NCI-H69 (cell line): ENCODE measurements around the gene CPSF4.
"Not testable (repeated sequence)": the region's sequence is repeated elsewhere in the genome, so short reads cannot be mapped to it uniquely, and the experiment has no call there.

ENCODE experiments used
- DNase-seq: peaks from one replicate; lab custom pipeline; 2025; lab: John Stamatoyannopoulos, UW

The CPSF4 gene

GRCh38 chr7:99408379-99409191 is 30.2 kb upstream of the CPSF4 start, which contains the start of the genes BUD31 and PDAP1:
Gene BUD31 (plus strand): TSS chr7:99408969. CDS start chr7:99411093, 2,124 bp downstream.
Gene PDAP1 (minus strand): TSS chr7:99408597. CDS start chr7:99408548, 49 bp downstream.
- DNase-seq = peak; percentile 97

- DNase-seq = peak; percentile 42
These were observed 29.6 kb upstream of the CPSF4 start for GRCh38 chr7:99409192-99409572.

DNA sequence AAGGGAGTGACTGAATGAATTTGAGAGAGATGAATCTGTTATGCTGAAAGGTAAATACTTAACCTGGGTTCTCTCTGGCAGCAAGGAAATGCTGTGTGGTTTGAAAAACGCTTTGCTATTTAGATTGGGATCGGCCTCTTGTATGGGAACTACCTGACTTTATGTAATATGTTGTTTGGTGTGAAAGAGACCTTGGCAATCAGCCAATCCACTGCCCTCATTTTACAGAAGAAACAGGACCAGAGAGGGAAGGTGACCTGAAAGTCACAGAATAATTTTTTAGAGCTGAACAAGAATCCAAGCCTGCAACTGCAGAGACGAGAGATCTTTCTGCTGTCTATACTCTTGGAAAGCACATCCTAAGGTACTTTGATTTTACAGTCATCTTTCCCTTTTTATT is 28.9 kb upstream of the CPSF4 start:
- no peak for DNase-seq

DNA sequence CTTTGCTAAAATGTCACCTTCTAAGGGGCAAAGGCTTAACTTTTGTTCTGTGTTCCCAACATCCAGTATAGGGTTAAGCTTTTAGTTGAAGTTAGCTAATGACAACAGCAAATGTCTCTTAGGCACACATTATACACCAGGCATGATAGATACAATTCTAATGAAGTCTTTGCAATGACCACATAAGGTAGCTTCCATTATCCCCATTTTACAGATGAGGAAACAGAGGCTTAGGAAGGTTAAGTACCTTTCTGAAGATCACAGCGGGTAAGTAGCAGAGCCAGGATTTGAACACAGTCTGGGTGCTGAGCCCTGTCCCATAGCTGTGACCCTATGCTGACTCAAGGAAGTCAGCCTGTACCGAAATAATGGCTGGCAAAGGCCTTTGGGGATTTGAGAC is 28.1 kb upstream of the CPSF4 start:
- no peak for DNase-seq

- DNase-seq = peak; percentile 63
These were observed 23.1 kb upstream of the CPSF4 start for GRCh38 chr7:99415513-99416127.

DNA sequence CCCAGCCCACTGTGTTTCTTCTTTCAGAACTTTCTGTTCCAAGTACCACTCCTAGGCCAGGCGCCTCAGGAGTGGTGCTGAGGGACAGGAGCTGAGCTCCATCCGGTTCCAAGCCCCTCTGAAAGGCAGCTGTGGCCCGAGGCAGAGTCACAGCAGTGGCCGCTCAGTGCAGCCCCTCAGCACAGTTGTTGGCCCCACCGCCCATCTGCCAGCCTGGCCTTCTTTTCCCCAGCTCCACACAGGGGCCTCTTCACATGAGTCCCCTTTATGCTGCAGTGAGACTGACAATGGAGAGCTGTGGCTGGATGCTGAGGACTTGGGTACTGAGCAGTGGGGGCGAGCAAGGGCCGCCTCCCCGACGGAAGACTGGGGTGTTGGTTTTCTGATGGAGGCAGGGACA is 20.5 kb upstream of the CPSF4 start:
- DNase-seq = no peak

DNA sequence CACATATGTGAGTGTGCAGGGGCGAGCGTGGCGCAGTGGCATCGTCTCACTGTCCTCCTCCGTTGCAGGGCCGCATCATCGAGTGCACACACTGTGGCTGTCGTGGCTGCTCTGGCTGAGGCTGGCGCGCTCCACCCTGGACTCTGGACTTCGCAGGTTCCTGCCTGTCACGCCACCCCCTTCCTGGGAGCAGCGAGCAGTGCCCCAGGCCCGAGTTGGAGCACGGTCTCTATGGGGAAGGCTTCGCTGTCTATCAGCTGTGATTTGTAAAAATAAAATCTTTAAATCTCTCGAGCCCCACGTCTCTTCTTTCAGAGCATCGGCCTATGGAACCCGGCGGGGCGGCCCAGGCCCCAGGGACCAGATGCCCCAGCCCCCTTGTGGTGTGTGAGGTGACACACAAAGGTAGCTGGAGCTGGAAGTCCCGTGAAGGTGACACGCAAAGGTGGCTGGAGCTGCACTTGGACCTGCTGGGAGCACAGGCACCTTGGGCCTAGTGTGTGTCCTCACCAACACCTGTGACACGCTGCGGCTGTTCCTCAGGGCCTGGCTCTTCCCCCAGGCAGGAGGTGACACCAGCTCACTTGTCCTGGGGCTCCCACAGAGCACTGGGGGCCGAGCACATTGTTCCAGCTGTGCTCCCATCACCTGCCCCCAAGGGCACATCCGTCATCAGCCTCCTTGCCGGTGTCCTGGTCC is 19.3 kb upstream of the CPSF4 start:
- DNase-seq = no peak

- DNase-seq = no peak
These were observed 18.5 kb upstream of the CPSF4 start for GRCh38 chr7:99420213-99420612.

GRCh38 chr7:99420986-99421385 is 17.8 kb upstream of the CPSF4 start:
- DNase-seq = no peak

DNA sequence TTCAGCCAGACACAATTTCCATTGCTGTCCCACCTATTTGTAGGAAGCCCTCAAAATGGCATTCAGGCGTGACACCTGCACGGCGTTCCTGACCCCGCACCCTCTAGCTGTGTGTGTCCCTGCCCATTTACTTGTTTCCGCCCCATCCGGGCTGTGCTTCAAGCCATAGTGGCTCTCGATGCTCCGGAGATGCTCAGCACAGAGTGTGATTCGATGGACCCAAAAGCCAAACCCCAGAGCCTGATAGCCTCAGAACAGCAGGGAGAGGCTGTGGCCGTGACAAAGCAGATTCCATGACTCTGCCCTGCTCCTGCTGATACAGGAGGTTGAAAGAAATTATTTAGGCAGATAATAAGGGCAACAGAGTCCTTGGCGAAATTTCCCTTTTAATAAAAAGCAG is 16.6 kb upstream of the CPSF4 start:
- DNase-seq = peak; percentile 35

DNA sequence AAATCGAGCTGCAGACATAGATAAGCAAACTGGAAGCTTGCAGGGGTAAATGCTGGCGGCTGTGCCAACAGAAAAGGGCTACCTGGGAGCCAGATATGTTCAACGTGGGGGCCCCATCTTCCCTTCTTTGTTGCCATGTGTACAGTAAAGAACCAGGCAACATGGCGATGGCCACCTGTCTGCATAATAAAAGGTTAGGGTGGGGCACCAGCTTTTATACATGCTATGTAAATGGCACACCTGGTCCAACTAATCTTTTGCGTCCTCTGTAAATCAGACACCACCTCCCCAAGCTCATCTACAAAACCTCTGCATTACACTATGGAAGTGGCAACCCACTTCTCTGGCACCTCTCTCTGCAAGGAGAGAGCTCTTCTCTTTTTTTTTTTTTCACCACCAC is 16.1 kb upstream of the CPSF4 start:
- DNase-seq = peak; percentile 78

DNA sequence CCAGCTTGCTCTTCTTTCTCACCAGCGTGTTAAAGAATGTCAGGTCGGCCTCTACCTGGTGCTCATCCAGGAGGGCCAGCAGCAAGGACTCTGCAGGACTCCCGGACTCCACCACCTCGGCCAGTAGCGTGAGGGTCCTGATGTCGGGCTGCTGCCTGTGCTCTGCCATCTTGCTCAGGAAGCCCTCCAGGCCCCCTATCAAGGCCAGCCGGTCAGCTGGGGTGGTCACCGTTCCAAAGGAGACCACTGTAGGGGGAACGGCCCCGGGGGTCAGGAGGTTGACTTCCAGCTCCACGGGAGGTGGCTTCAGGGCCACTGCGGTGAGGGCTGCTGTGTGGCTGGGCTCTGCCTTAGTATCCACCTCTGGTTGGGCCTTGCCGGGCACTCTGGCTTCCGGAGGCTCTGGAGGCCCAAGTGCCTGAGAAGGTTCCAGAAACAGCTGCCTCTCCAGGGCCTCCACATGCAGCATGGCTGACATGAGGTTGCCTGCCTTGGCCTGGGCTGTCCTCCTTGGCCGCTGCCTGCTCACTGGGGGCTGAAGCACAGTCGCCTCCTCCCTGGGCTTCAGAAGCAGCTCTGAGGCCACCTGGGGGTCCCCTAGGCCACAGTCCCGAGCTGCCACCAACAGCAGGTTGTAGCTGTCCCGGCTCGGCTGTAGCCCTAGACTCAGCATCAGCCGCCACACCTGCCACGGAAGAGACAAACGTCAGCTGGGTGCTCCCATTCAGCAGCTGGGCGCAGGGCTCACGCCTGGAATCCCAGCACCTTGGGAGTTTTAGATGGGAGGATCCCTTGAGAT is 13.6 kb upstream of the CPSF4 start:
- DNase-seq = no peak

- DNase-seq = peak; percentile 82
These were observed 9.7 kb upstream of the CPSF4 start for GRCh38 chr7:99428972-99429566.

DNA sequence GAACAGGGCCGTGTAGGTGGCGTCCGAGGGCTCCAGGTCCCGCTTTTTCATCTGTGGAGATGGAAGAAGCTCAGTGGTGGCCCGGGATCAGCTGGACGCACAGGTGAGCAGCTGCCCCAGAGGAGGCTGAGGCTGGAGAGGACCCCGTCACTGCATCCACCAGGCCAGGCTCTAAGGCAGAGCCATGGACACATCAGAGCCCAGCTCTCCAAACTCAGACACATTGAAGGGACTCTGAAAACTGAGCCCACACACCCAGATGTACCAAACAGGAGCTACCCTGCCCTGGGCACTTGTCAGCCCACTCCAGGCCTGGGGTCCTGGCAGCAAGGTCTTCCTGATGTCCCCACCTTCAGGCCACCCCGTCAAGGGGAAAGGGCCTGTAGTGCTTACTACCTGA is 9.0 kb upstream of the CPSF4 start:
- DNase-seq = no peak

- not testable (repeated sequence) for DNase-seq
These were observed 6.8 kb upstream of the CPSF4 start for GRCh38 chr7:99431756-99432540.

- DNase-seq = no peak
These were observed 5.6 kb upstream of the CPSF4 start for GRCh38 chr7:99433158-99433557.

DNA sequence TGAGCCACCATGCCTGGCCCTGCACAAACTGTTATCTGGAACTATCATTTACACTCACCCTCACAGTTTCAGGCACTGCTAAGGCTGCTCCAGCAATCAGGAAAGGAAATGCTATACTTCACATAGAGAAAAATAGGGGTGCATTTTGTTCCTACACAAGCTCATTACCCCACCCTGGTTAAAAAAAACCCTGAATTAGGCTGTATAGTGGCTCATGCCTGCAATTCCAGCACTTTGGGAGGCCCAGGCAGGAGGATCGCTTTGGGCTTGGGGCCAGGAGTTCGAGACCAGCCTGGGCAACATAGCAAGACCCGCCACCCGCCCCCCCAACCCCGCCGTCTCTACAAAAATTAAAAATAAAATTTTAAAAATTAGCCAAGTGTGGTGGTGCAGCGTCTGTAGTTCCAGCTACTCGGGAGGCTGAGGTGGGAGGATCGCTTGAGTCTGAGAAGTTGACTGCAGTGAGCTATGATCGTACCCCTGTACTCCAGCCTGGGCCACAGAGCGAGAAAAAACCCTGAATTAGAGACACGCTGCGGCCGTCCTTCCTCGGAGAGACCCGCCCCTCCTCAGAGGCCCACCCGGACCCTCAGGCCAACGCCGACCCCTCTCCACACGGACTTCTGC is 684 bp upstream of the CPSF4 start:
- DNase-seq = no peak

DNA sequence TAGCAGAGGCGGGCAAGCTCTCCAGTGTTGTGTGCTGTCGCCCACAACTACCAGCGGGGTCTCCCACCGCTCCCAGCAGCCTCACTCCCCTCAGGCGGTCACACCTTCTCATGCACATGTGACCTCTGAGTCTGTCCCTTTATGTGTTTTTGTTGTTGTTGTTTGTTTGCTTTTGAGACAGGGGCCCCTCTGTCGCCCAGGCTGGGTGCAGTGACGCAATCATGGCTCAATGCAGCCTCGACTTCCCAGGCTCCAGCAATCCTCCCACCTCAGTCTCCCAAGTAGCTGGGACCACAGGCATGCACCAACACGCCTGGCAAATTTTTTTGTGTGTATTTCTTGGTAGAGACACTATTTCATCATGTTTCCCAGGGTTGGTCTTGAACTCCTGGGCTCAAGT is 1.5 kb downstream of the CPSF4 start:
- no peak for DNase-seq

- no peak for DNase-seq
These were observed 7.4 kb downstream of the CPSF4 start for GRCh38 chr7:99446096-99446495.

GRCh38 chr7:99447943-99448342 is 9.2 kb downstream of the CPSF4 start:
- no peak for DNase-seq
